ENCODE measurements around the gene PATE4.

Gene PATE4, protein sequence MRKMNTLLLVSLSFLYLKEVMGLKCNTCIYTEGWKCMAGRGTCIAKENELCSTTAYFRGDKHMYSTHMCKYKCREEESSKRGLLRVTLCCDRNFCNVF

DNA sequence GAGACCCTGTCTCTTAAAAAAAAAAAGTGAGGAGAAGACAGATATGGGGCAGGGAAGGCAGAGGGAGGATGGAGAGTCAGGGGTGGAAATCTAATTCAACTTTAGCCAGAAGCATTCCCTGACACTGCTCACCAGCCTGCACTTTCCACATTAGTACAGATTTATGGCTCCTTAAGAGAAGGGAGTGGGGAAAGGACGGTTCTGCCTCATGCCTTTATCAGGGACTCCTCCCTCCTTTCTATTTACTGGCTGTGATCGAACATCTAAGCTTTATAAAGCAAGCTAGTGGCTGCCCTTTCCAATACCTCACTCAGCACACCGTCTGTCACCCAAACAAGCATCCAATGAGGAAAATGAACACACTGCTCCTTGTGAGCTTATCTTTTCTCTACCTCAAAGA, at the start of gene PATE4:
TSS of gene PATE4 (plus strand) at position 301 of the 400 bp plus-strand sequence. CDS start at position 345, 44 bp downstream.
- Histone ChIP-seq H3K9ac (ENCODE audit: low read length in 2 of 2) (no peak within 1 kb of the TSS), H3K27me3 (ENCODE audit: control insufficient read depth in 1 of 2, insufficient read depth in 2 of 2, low read length in 2 of 2) (no peaks in the 10 kb centered on the region), H3K9me3 (ENCODE audit: control insufficient read depth in 2 of 2, low read length in 2 of 2) (peaks cover 0 to 8% of the 10 kb centered on the region in 2 donors), H3K27ac (ENCODE audit: low read length) (no peak within 1 kb of the TSS), H3K4me3 (ENCODE audit: low read length in 2 of 2) (no peak within 1 kb of the TSS), H3K36me3 (ENCODE audit: control insufficient read depth in 2 of 2, insufficient read depth in 2 of 2, low read length in 2 of 2) (no peaks in the 10 kb centered on the region), H3K4me1 (ENCODE audit: control insufficient read depth, insufficient read depth, low read length) (no peaks in the 10 kb centered on the region)

DNA sequence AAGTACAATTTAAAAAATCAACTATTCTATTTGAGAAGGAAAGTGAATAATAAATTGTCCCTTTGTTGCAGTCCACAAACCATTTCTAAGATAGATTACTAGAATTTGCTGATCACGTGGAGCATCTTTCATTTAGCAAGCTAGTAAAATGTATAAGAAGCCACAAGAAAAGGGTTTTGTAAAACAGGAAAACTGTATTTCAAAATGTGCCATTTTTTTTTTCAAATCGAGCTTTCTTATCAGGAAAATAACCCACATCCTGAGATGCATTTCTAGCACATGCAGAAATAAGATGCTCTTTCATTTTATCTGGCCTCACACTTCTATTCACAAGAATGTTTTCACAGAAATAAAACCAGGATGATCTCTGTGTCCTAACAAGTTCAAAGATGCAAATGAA, 48.4 kb upstream of the PATE4 start:
- Histone ChIP-seq H3K9ac (ENCODE audit: low read length in 2 of 2) (no peak overlapping the region), H3K4me3 (ENCODE audit: low read length in 2 of 2) (no peak overlapping the region), H3K27ac (ENCODE audit: low read length) (no peak overlapping the region), H3K27me3 (ENCODE audit: control insufficient read depth in 1 of 2, insufficient read depth in 2 of 2, low read length in 2 of 2) (no peaks in the 10 kb centered on the region), H3K4me1 (ENCODE audit: control insufficient read depth, insufficient read depth, low read length) (no peaks in the 10 kb centered on the region), H3K9me3 (ENCODE audit: control insufficient read depth in 2 of 2, low read length in 2 of 2) (peaks cover 3 to 4% of the 10 kb centered on the region in 2 donors), H3K36me3 (ENCODE audit: control insufficient read depth in 2 of 2, insufficient read depth in 2 of 2, low read length in 2 of 2) (no peaks in the 10 kb centered on the region)

DNA sequence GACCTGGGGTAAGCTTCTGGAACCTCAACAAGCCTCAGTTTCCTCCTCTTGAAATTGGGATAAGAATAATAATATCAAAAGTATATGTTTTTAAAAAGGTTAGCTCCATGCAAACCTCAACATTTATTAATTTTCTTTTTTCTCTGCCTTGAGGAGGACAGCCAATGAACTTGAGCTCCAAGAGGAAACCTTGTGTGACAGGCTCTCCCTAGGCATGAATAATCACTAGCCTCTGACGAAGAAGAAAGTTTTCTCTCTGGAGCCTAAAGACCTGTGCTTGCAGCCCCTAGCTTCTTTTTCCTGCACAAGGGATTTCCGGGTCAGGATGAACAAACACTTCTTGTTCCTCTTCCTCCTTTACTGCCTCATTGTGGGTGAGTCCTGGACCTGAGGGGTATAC, 45.3 kb upstream of the PATE4 start, which contains the start of gene PATE3:
TSS of gene PATE3 (plus strand) at position 301 of the 400 bp plus-strand sequence. CDS start at position 326, 25 bp downstream.
- H3K27ac ChIP-seq (ENCODE audit: low read length), result no peak within 1 kb of the TSS
- no peaks in the 10 kb centered on the region for H3K27me3 ChIP-seq (ENCODE audit: control insufficient read depth in 1 of 2, insufficient read depth in 2 of 2, low read length in 2 of 2)
- H3K9me3 ChIP-seq (ENCODE audit: control insufficient read depth in 2 of 2, low read length in 2 of 2), result peaks cover 4 to 18% of the 10 kb centered on the region in 2 donors
- no peaks in the 10 kb centered on the region for H3K36me3 ChIP-seq (ENCODE audit: control insufficient read depth in 2 of 2, insufficient read depth in 2 of 2, low read length in 2 of 2)
- H3K4me3 ChIP-seq (ENCODE audit: low read length in 2 of 2), result no peak within 1 kb of the TSS
- no peak within 1 kb of the TSS for H3K9ac ChIP-seq (ENCODE audit: low read length in 2 of 2)
- H3K4me1 ChIP-seq (ENCODE audit: control insufficient read depth, insufficient read depth, low read length), result no peaks in the 10 kb centered on the region

DNA sequence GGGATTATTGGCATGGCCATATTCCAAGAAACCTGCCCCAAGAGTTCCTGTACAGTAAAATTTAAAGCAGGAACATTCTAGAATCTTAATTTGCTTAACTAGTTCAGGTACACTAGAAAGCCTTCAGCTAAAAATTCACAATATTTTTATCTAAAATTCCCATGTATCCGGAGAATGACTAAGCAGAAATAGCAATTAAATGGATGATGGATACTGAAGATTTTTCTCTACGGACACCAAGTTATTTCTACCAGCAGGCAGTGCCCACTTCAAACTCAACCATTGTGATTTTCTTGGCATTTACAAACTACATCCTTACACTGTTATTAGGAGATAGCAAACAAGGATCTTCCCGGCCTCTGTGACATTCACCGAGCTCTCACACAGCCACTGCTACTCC, 42.3 kb upstream of the PATE4 start:
- no peak overlapping the region for H3K9ac ChIP-seq (ENCODE audit: low read length in 2 of 2)
- no peaks in the 10 kb centered on the region for H3K36me3 ChIP-seq (ENCODE audit: control insufficient read depth in 2 of 2, insufficient read depth in 2 of 2, low read length in 2 of 2)
- no peaks in the 10 kb centered on the region for H3K4me1 ChIP-seq (ENCODE audit: control insufficient read depth, insufficient read depth, low read length)
- no peak overlapping the region for H3K27ac ChIP-seq (ENCODE audit: low read length)
- H3K4me3 ChIP-seq (ENCODE audit: low read length in 2 of 2), result no peak overlapping the region
- H3K9me3 ChIP-seq (ENCODE audit: control insufficient read depth in 2 of 2, low read length in 2 of 2), result peaks cover under 1 to 19% of the 10 kb centered on the region in 2 donors
- H3K27me3 ChIP-seq (ENCODE audit: control insufficient read depth in 1 of 2, insufficient read depth in 2 of 2, low read length in 2 of 2), result no peaks in the 10 kb centered on the region

DNA sequence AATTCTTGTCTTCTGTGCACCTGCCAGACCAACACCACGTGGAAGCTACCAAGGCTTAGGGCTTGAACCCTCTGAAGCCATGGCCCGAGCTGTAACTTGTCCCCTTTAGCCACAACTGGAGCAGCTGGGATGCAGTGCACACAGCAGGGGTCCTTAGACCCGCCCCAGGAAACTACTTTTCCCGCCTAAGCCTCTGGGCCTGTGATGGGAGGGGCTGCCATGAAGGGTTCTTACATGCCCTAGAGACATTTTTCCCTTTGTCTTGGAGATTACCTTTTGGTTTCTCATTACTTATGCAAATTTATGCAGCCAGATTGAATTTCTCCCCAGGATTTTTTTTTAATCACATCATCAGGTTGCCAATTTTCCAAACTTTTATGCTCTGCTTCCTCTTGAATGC, 35.5 kb upstream of the PATE4 start:
- no peak overlapping the region for H3K9ac ChIP-seq (ENCODE audit: low read length in 2 of 2)
- H3K4me3 ChIP-seq (ENCODE audit: low read length in 2 of 2), result no peak overlapping the region
- H3K36me3 ChIP-seq (ENCODE audit: control insufficient read depth in 2 of 2, insufficient read depth in 2 of 2, low read length in 2 of 2), result no peaks in the 10 kb centered on the region
- no peaks in the 10 kb centered on the region for H3K4me1 ChIP-seq (ENCODE audit: control insufficient read depth, insufficient read depth, low read length)
- H3K27ac ChIP-seq (ENCODE audit: low read length), result no peak overlapping the region
- H3K27me3 ChIP-seq (ENCODE audit: control insufficient read depth in 1 of 2, insufficient read depth in 2 of 2, low read length in 2 of 2), result no peaks in the 10 kb centered on the region
- peaks cover 10 to 15% of the 10 kb centered on the region in 2 donors for H3K9me3 ChIP-seq (ENCODE audit: control insufficient read depth in 2 of 2, low read length in 2 of 2)

DNA sequence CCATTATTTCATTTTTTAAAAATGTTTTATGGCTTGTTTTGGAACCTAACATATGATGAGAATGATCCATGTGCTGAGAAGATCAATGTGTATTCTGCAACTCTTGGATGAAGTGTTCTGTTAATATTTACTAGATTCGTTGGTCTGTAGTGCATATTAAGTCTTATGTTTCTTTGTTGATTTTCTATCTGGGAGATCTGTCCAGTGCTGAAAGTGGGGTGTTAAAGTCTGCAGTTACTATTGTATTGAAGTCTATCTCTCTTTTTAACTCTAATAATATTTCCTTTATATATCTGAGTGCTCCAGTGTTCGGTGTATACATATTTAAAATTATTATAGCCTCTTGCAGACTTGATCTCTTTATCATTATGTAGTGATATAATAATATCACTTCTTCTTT, 33.3 kb upstream of the PATE4 start:
- H3K4me3 ChIP-seq (ENCODE audit: low read length in 2 of 2), result no peak overlapping the region
- H3K36me3 ChIP-seq (ENCODE audit: control insufficient read depth in 2 of 2, insufficient read depth in 2 of 2, low read length in 2 of 2), result no peaks in the 10 kb centered on the region
- no peaks in the 10 kb centered on the region for H3K4me1 ChIP-seq (ENCODE audit: control insufficient read depth, insufficient read depth, low read length)
- H3K27ac ChIP-seq (ENCODE audit: low read length), result no peak overlapping the region
- no peak overlapping the region for H3K9ac ChIP-seq (ENCODE audit: low read length in 2 of 2)
- peaks cover 10 to 23% of the 10 kb centered on the region in 2 donors for H3K9me3 ChIP-seq (ENCODE audit: control insufficient read depth in 2 of 2, low read length in 2 of 2)
- H3K27me3 ChIP-seq (ENCODE audit: control insufficient read depth in 1 of 2, insufficient read depth in 2 of 2, low read length in 2 of 2), result no peaks in the 10 kb centered on the region

DNA sequence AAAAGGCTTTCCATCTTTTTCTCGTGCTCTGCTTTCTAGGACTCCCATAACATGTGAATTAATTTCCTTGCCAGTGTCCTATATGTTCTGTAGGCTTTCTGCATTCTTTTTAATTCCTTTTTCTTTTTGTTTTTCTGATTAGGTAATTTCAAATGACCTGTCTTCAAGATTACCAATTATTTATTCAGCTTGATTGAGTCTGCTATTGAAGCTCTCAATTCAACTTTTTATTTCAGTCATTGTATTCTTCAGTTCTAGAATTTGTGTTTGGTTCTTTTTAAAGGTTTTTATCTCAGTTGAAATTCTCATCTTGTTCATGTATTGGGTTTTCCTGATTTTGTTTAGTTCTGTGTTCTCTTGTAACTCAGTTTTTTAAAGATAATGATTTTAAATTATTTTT, 30.7 kb upstream of the PATE4 start:
- Histone ChIP-seq H3K9me3 (ENCODE audit: control insufficient read depth in 2 of 2, low read length in 2 of 2) (peaks cover 8 to 23% of the 10 kb centered on the region in 2 donors), H3K27me3 (ENCODE audit: control insufficient read depth in 1 of 2, insufficient read depth in 2 of 2, low read length in 2 of 2) (no peaks in the 10 kb centered on the region), H3K36me3 (ENCODE audit: control insufficient read depth in 2 of 2, insufficient read depth in 2 of 2, low read length in 2 of 2) (no peaks in the 10 kb centered on the region), H3K9ac (ENCODE audit: low read length in 2 of 2) (no peak overlapping the region), H3K4me3 (ENCODE audit: low read length in 2 of 2) (no peak overlapping the region), H3K4me1 (ENCODE audit: control insufficient read depth, insufficient read depth, low read length) (no peaks in the 10 kb centered on the region), H3K27ac (ENCODE audit: low read length) (no peak overlapping the region)

DNA sequence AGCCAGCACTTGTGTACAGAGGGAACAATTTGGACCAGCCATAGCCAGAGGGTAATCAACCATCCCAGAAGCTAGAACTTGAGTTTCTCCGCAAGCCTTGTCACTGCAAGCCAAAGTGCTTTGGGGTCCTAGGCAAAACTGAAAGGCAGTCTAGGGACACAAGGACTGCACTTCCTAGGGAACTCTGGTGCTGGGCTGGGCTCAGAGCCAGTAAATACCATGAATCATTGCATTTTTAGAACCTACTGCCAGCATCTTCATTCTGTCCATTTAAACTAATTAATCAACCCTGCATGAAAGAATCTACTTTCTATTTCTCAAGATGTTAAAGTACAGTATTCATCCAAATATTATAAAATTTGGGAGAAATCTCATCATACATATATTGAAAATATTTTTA, 25.2 kb upstream of the PATE4 start:
- no peak overlapping the region for H3K4me3 ChIP-seq (ENCODE audit: low read length in 2 of 2)
- no peaks in the 10 kb centered on the region for H3K27me3 ChIP-seq (ENCODE audit: control insufficient read depth in 1 of 2, insufficient read depth in 2 of 2, low read length in 2 of 2)
- H3K9me3 ChIP-seq (ENCODE audit: control insufficient read depth in 2 of 2, low read length in 2 of 2), result peaks cover 0 to 14% of the 10 kb centered on the region in 2 donors
- H3K36me3 ChIP-seq (ENCODE audit: control insufficient read depth in 2 of 2, insufficient read depth in 2 of 2, low read length in 2 of 2), result no peaks in the 10 kb centered on the region
- H3K4me1 ChIP-seq (ENCODE audit: control insufficient read depth, insufficient read depth, low read length), result no peaks in the 10 kb centered on the region
- no peak overlapping the region for H3K27ac ChIP-seq (ENCODE audit: low read length)
- H3K9ac ChIP-seq (ENCODE audit: low read length in 2 of 2), result no peak overlapping the region

DNA sequence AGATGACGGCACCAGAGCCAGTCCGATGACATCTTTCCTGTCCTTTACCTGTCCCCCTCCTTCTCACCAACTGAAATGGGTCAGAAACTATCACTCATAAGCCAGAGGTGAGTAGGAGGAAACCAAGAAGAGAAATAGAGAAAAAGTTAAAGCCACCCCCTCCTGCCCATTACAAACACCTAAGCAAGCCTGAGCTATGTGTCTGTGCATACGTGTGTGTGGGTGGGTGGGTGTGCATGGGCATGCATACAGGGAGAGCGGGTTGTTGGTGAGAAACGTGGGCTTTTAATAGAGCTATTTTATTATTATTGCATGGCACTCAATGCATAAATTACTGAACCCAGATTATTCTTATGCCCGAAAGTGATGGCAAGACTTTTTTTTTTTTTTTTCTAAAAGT, 2.6 kb downstream of the PATE4 start:
- H3K9ac ChIP-seq (ENCODE audit: low read length in 2 of 2), result no peak overlapping the region
- H3K36me3 ChIP-seq (ENCODE audit: control insufficient read depth in 2 of 2, insufficient read depth in 2 of 2, low read length in 2 of 2), result no peaks in the 10 kb centered on the region
- H3K27ac ChIP-seq (ENCODE audit: low read length), result no peak overlapping the region
- H3K9me3 ChIP-seq (ENCODE audit: control insufficient read depth in 2 of 2, low read length in 2 of 2), result peaks cover 0 to 6% of the 10 kb centered on the region in 2 donors
- H3K4me3 ChIP-seq (ENCODE audit: low read length in 2 of 2), result no peak overlapping the region
- H3K4me1 ChIP-seq (ENCODE audit: control insufficient read depth, insufficient read depth, low read length), result no peaks in the 10 kb centered on the region
- H3K27me3 ChIP-seq (ENCODE audit: control insufficient read depth in 1 of 2, insufficient read depth in 2 of 2, low read length in 2 of 2), result no peaks in the 10 kb centered on the region

DNA sequence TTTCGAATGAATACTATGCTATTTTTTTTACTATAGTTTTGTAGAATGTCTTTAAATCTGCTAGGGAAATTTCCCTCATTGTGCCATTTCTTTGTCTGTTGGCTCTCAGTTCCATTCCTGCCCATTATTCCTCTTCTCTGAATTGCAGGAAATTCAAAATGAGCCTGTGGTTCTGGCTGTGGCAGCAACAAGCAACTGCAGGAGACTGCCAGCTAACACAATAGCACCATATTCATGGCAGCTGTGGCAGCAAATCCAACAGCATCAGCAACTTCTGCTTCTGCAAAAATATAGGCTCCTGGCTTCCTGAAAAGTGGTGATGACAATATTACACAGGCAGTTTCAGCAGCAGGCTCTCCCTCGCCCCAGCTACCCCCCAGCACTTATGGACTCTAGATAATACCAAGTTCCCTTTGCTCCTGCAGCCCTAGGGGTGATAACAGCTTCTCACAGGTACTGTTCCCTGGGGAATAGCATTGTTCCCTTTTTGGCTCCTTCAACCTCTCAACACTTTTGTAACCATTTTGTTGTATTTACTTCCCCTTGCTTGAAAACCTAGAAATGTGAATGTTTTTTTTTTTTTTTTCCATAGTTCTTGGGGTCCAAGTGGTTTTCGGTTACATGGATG, 9.3 kb downstream of the PATE4 start:
- H3K9ac ChIP-seq (ENCODE audit: low read length in 2 of 2), result no peak overlapping the region
- no peak overlapping the region for H3K27ac ChIP-seq (ENCODE audit: low read length)

DNA sequence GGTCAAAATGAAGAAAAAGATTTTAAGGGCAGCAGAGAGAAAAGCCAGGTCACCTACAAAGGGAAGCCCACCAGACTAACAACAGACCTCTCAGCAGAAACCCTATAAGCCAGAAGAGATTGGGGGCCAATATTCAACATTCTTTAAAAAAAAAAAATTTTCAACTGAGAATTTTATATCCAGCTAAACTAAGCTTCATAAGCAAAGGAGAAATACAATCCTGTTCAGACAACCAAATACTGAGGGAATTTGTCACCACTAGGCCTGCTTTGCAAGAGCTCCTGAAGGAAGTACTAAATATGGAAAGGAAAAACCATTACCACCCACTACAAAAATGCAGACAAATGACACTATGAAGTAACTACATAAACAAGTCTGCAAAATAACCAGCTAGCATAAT, 13.1 kb downstream of the PATE4 start:
- H3K36me3 ChIP-seq (ENCODE audit: control insufficient read depth in 2 of 2, insufficient read depth in 2 of 2, low read length in 2 of 2), result no peaks in the 10 kb centered on the region
- peaks cover 3 to 7% of the 10 kb centered on the region in 2 donors for H3K9me3 ChIP-seq (ENCODE audit: control insufficient read depth in 2 of 2, low read length in 2 of 2)
- no peak overlapping the region for H3K9ac ChIP-seq (ENCODE audit: low read length in 2 of 2)
- no peak overlapping the region for H3K4me3 ChIP-seq (ENCODE audit: low read length in 2 of 2)
- no peak overlapping the region for H3K27ac ChIP-seq (ENCODE audit: low read length)
- no peaks in the 10 kb centered on the region for H3K4me1 ChIP-seq (ENCODE audit: control insufficient read depth, insufficient read depth, low read length)
- no peaks in the 10 kb centered on the region for H3K27me3 ChIP-seq (ENCODE audit: control insufficient read depth in 1 of 2, insufficient read depth in 2 of 2, low read length in 2 of 2)

More for the DNA sequence above, 9.3 kb downstream of the PATE4 start:
- Histone ChIP-seq H3K36me3 (ENCODE audit: control insufficient read depth in 2 of 2, insufficient read depth in 2 of 2, low read length in 2 of 2) (no peaks in the 10 kb centered on the region), H3K27me3 (ENCODE audit: control insufficient read depth in 1 of 2, insufficient read depth in 2 of 2, low read length in 2 of 2) (no peaks in the 10 kb centered on the region), H3K4me3 (ENCODE audit: low read length in 2 of 2) (no peak overlapping the region), H3K9me3 (ENCODE audit: control insufficient read depth in 2 of 2, low read length in 2 of 2) (peaks cover 3 to 7% of the 10 kb centered on the region in 2 donors), H3K4me1 (ENCODE audit: control insufficient read depth, insufficient read depth, low read length) (no peaks in the 10 kb centered on the region)
